ENCODE data around the gene STARD9. TPM values are rescaled to one million over a fixed set of nuclear protein-coding genes. Genes with fewer than 3 reads are reported as not detected.

The STARD9 gene
- total RNA-seq, 1 experiment from 2014 or later: 0.86 TPM

GRCh38 chr15:42707873-42708544 is 132.6 kb downstream of the STARD9 start:
- Histone ChIP-seq H3K36me3 (ENCODE audit: control insufficient read depth, insufficient read depth, low read length) (no peaks in the 10 kb centered on the region), H3K4me3 (ENCODE audit: low read depth, low read length) (no peak overlapping the region), H3K9me3 (no peaks in the 10 kb centered on the region), H3K27me3 (replicated peaks; ENCODE audit: control insufficient read depth, insufficient read depth, low read length) (no peaks in the 10 kb centered on the region), H3K4me1 (no peaks in the 10 kb centered on the region)
- H3K27me3 Mint-ChIP-seq (ENCODE audit: insufficient read depth, unreplicated experiment): no peaks in the 10 kb centered on the region
- ChIA-PET CTCF (interaction anchor here (1.0 kb wide), 1 partner anchor 15 kb away, joined by 4 read pairs; no protein-coding TSS in a partner anchor), POLR2A (no interaction called here)
- BruUV-seq (replicated peaks): no TSS peak
- no peaks in the 10 kb centered on the region for H3K36me3 Mint-ChIP-seq (ENCODE audit: insufficient read depth, unreplicated experiment)
- no peaks in the 10 kb centered on the region for H3K9me3 Mint-ChIP-seq (ENCODE audit: unreplicated experiment)
- H3K4me1 Mint-ChIP-seq (ENCODE audit: low read depth, unreplicated experiment): no peaks in the 10 kb centered on the region
- H3K27ac Mint-ChIP-seq (ENCODE audit: unreplicated experiment): no peak overlapping the region
- intact Hi-C loops (cut with micrococcal nuclease; ENCODE audit: unreplicated experiment): loop anchor here (10.0 kb wide), 1 partner anchor 497 kb away; no protein-coding TSS in a partner anchor
- no peak for TF ChIP-seq CTCF (IDR thresholded peaks at IDR 0.05; ENCODE audit: insufficient read depth in 1 of 2, low read depth in 1 of 2, low read length in 1 of 2, severe bottlenecking in 1 of 2, unreplicated experiment in 1 of 2)
- DNase-seq: no peak
- no peak overlapping the region for H3K4me3 Mint-ChIP-seq (ENCODE audit: unreplicated experiment)

DNA sequence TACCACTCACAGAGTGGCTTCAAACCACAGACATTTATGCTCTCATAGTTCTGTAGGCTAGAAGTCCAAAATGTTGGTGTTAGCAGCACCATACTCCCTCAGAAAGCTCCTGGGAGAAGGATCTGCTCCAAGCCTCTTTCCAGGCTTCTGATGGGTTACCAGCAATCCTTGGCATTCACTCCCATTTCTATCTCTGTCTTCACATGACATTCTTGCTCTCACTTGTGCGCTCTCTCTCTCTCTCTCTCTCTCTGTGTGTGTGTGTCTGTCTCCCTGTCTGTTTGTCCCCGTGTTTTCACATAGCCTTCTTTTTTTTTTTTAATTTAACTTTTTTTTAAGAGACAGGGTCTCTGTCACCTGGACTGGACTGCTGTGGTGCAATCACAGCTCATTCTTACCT is 135.3 kb downstream of the STARD9 start:
- no peaks in the 10 kb centered on the region for H3K27me3 ChIP-seq (replicated peaks; ENCODE audit: control insufficient read depth, insufficient read depth, low read length)
- no peaks in the 10 kb centered on the region for H3K9me3 Mint-ChIP-seq (ENCODE audit: unreplicated experiment)
- no peaks in the 10 kb centered on the region for H3K27me3 Mint-ChIP-seq (ENCODE audit: insufficient read depth, unreplicated experiment)
- no peaks in the 10 kb centered on the region for H3K36me3 Mint-ChIP-seq (ENCODE audit: insufficient read depth, unreplicated experiment)
- ChIA-PET POLR2A (no interaction called here), CTCF (interaction anchor here (0.7 kb wide), 1 partner anchor 218 kb away, joined by 4 read pairs; no protein-coding TSS in a partner anchor)
- H3K4me1 ChIP-seq: no peaks in the 10 kb centered on the region
- H3K27ac Mint-ChIP-seq (ENCODE audit: unreplicated experiment): no peak overlapping the region
- intact Hi-C loops (cut with micrococcal nuclease; ENCODE audit: unreplicated experiment): no loop called here
- no peak for DNase-seq
- H3K4me3 Mint-ChIP-seq (ENCODE audit: unreplicated experiment): no peak overlapping the region
- H3K4me3 ChIP-seq (ENCODE audit: low read depth, low read length): no peak overlapping the region
- TF ChIP-seq CTCF (IDR thresholded peaks at IDR 0.05; ENCODE audit: insufficient read depth in 1 of 2, low read depth in 1 of 2, low read length in 1 of 2, severe bottlenecking in 1 of 2, unreplicated experiment in 1 of 2): no peak
- no peaks in the 10 kb centered on the region for H3K4me1 Mint-ChIP-seq (ENCODE audit: low read depth, unreplicated experiment)
- no peaks in the 10 kb centered on the region for H3K36me3 ChIP-seq (ENCODE audit: control insufficient read depth, insufficient read depth, low read length)
- BruUV-seq (replicated peaks): no TSS peak
- H3K9me3 ChIP-seq: no peaks in the 10 kb centered on the region

GRCh38 chr15:42711746-42712145 is 136.3 kb downstream of the STARD9 start:
- Histone ChIP-seq H3K4me3 (ENCODE audit: low read depth, low read length) (no peak overlapping the region), H3K4me1 (no peaks in the 10 kb centered on the region), H3K27me3 (replicated peaks; ENCODE audit: control insufficient read depth, insufficient read depth, low read length) (no peaks in the 10 kb centered on the region), H3K36me3 (ENCODE audit: control insufficient read depth, insufficient read depth, low read length) (no peaks in the 10 kb centered on the region), H3K9me3 (no peaks in the 10 kb centered on the region)
- intact Hi-C loops (cut with micrococcal nuclease; ENCODE audit: unreplicated experiment): no loop called here
- Mint-ChIP-seq H3K27ac (ENCODE audit: unreplicated experiment) (no peak overlapping the region), H3K4me1 (ENCODE audit: low read depth, unreplicated experiment) (no peaks in the 10 kb centered on the region), H3K4me3 (ENCODE audit: unreplicated experiment) (no peak overlapping the region), H3K36me3 (ENCODE audit: insufficient read depth, unreplicated experiment) (no peaks in the 10 kb centered on the region), H3K27me3 (ENCODE audit: insufficient read depth, unreplicated experiment) (no peaks in the 10 kb centered on the region), H3K9me3 (ENCODE audit: unreplicated experiment) (no peaks in the 10 kb centered on the region)
- ChIA-PET CTCF (no interaction called here), POLR2A (no interaction called here)
- no TSS peak for BruUV-seq (replicated peaks)
- TF ChIP-seq CTCF (IDR thresholded peaks at IDR 0.05; ENCODE audit: insufficient read depth in 1 of 2, low read depth in 1 of 2, low read length in 1 of 2, severe bottlenecking in 1 of 2, unreplicated experiment in 1 of 2): no peak
- DNase-seq: no peak
